Measurements from ENCODE around the gene ZNF324B. TPM values are rescaled to one million over a fixed set of nuclear protein-coding genes. Genes with fewer than 3 reads are reported as not detected.

The ZNF324B gene
- total RNA-seq, 2 donors from 2014 or later, result 2.7 to 6.9 TPM

GRCh38 chr19:58475714-58476497, 24.5 kb downstream of the ZNF324B start, which contains the start of gene ZNF446:
TSS of gene ZNF446 (plus strand) at chr19:58476352. CDS start at chr19:58477219, 867 bp downstream.
- no peak for TF ChIP-seq CTCF (IDR thresholded peaks at IDR 0.05)
- Histone ChIP-seq H3K9me3 (no peaks in the 10 kb centered on the region), H3K4me3 (peak within 1 kb of the TSS; percentile 51 to 73), H3K36me3 (peaks cover 20% of the 10 kb centered on the region), H3K27ac (peak within 1 kb of the TSS; percentile 87 to 92), H3K4me1 (peaks cover 0 to 25% of the 10 kb centered on the region in 2 donors), H3K27me3 (no peaks in the 10 kb centered on the region)
- DNase-seq (ENCODE audit: low spot score), result peak; percentile 98

GRCh38 chr19:58476498-58477015, 25.1 kb downstream of the ZNF324B start:
- Histone ChIP-seq H3K27me3 (no peaks in the 10 kb centered on the region), H3K36me3 (peaks cover 18% of the 10 kb centered on the region), H3K27ac (peak overlapping the region; percentile 87 to 92), H3K4me3 (peak overlapping the region; percentile 51 to 73), H3K9me3 (no peaks in the 10 kb centered on the region), H3K4me1 (peaks cover 0 to 25% of the 10 kb centered on the region in 2 donors)
- TF ChIP-seq CTCF (IDR thresholded peaks at IDR 0.05), result no peak
- no peak for DNase-seq (ENCODE audit: low spot score)

GRCh38 chr19:58477130-58477529, 25.7 kb downstream of the ZNF324B start:
- Histone ChIP-seq H3K9me3 (no peaks in the 10 kb centered on the region), H3K4me3 (no peak overlapping the region), H3K27me3 (no peaks in the 10 kb centered on the region), H3K4me1 (peaks cover 0 to 25% of the 10 kb centered on the region in 2 donors), H3K36me3 (peaks cover 12% of the 10 kb centered on the region), H3K27ac (peak overlapping the region; percentile 87 to 92)
- TF ChIP-seq CTCF (IDR thresholded peaks at IDR 0.05), result no peak
- no peak for DNase-seq (ENCODE audit: low spot score)

- Histone ChIP-seq H3K36me3 (peaks cover 5% of the 10 kb centered on the region), H3K9me3 (no peaks in the 10 kb centered on the region), H3K27me3 (no peaks in the 10 kb centered on the region), H3K27ac (no peak overlapping the region), H3K4me1 (peaks cover 0 to 25% of the 10 kb centered on the region in 2 donors), H3K4me3 (no peak overlapping the region)
- no peak for TF ChIP-seq CTCF (IDR thresholded peaks at IDR 0.05)
- no peak for DNase-seq (ENCODE audit: low spot score)
These were observed 26.4 kb downstream of the ZNF324B start for GRCh38 chr19:58477871-58478270.

- H3K4me1 ChIP-seq, result peaks cover 0 to 25% of the 10 kb centered on the region in 2 donors
- DNase-seq (ENCODE audit: low spot score), result no peak
- no peaks in the 10 kb centered on the region for H3K27me3 ChIP-seq
- no peak for TF ChIP-seq CTCF (IDR thresholded peaks at IDR 0.05)
- H3K36me3 ChIP-seq, result no peaks in the 10 kb centered on the region
- H3K4me3 ChIP-seq, result no peak overlapping the region
- no peaks in the 10 kb centered on the region for H3K9me3 ChIP-seq
- no peak overlapping the region for H3K27ac ChIP-seq
These were observed 27.9 kb downstream of the ZNF324B start for GRCh38 chr19:58479303-58479702.
